Measurements from ENCODE around the gene SERPIND1. TPM values are rescaled to one million over a fixed set of nuclear protein-coding genes. Genes with fewer than 3 reads are reported as not detected.

The SERPIND1 gene
- total RNA-seq, 4 donors from 2014 or later, result not detected

- Histone ChIP-seq H3K36me3 (peaks cover 0 to 67% (median 0%) of the 10 kb centered on the region in 3 donors), H3K27me3 (no peaks in the 10 kb centered on the region), H3K27ac (peak overlapping the region in 1 of 4 donors; percentile 75), H3K4me3 (no peak overlapping the region), H3K9me3 (no peaks in the 10 kb centered on the region), H3K4me1 (peaks cover 0 to 7% (median 3%) of the 10 kb centered on the region in 4 donors)
- peak in 2 of 3 donors; percentile 34 to 75 for DNase-seq
- TF ChIP-seq, protein P1, sequence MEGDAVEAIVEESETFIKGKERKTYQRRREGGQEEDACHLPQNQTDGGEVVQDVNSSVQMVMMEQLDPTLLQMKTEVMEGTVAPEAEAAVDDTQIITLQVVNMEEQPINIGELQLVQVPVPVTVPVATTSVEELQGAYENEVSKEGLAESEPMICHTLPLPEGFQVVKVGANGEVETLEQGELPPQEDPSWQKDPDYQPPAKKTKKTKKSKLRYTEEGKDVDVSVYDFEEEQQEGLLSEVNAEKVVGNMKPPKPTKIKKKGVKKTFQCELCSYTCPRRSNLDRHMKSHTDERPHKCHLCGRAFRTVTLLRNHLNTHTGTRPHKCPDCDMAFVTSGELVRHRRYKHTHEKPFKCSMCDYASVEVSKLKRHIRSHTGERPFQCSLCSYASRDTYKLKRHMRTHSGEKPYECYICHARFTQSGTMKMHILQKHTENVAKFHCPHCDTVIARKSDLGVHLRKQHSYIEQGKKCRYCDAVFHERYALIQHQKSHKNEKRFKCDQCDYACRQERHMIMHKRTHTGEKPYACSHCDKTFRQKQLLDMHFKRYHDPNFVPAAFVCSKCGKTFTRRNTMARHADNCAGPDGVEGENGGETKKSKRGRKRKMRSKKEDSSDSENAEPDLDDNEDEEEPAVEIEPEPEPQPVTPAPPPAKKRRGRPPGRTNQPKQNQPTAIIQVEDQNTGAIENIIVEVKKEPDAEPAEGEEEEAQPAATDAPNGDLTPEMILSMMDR (IDR thresholded peaks at IDR 0.05), result no peak
- TF ChIP-seq POLR2A (IDR thresholded peaks at IDR 0.05), result no peak
These were observed 23.3 kb upstream of the SERPIND1 start for GRCh38 chr22:20750461-20751184.

DNA sequence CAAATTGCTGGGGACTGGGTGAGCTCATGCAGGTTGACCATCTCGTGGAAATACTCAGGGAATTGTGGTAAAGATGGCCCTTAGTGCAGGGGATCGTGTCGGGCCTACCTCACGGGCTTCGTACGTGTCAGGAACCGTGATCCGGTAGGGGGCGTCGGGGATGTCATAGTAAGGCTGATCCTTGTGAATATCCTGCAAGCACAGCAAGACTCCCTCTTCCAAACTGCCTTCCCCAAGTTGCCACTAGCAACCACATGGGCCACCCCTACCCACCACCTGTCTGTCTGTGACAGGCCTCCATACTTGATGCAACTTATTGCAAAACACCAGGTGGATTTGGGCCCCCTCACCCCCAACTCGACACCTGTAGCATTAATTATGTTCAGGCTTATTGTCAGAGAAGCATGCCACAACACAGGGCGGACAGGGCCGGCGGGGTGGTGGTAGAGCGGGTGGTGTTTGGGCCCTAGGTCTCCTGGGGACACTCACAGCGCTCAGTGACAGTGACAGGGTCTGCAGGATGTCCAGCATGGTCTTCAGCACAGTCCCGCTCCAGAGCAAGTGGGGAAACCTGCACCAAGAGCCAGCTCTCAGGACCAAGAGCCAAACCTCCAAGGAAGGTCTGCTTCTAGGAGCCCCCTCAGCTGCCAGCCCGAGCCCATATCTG is 22.6 kb upstream of the SERPIND1 start:
- Histone ChIP-seq H3K27me3 (no peaks in the 10 kb centered on the region), H3K36me3 (peaks cover 0 to 62% (median 0%) of the 10 kb centered on the region in 3 donors), H3K4me3 (no peak overlapping the region), H3K27ac (no peak overlapping the region), H3K4me1 (peaks cover 0 to 7% (median 3%) of the 10 kb centered on the region in 4 donors), H3K9me3 (no peaks in the 10 kb centered on the region)
- no peak for DNase-seq
- TF ChIP-seq, protein P1 (IDR thresholded peaks at IDR 0.05), result no peak
- no peak for TF ChIP-seq POLR2A (IDR thresholded peaks at IDR 0.05)

DNA sequence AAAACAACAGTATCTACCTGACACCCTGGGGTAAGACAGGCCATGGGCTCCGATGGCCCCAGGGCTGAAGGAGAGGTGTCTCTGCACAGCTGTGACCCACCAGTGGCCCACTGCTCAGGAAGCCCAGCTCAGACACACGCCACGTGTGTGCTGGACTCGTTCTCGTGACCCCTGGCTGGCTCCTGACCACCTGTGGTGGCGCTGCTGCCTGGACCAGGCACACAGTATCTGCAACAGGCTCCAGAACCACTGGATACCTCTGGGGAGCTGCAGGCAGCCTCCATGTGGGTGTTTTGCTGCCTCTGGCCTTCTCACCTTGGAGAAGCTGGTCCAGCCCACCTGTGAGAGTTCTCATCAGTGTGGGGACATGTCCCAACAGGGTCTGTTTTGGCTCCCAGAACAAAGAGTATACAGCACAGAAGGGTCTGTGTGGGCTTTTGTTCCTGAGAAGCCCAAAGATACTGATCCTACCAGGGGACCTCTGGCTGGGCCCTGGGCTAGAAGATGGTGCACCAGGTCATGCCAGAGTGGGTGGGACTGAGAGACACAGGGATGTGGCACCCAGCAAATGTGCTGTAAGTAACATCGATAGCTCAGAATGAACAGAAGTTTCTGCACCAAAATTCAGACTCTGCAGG is 21.7 kb upstream of the SERPIND1 start:
- TF ChIP-seq, protein P1 (IDR thresholded peaks at IDR 0.05), result no peak
- TF ChIP-seq POLR2A (IDR thresholded peaks at IDR 0.05), result no peak
- Histone ChIP-seq H3K9me3 (no peaks in the 10 kb centered on the region), H3K36me3 (peaks cover 0 to 53% (median 0%) of the 10 kb centered on the region in 3 donors), H3K27me3 (no peaks in the 10 kb centered on the region), H3K27ac (no peak overlapping the region), H3K4me1 (peaks cover 0 to 7% (median 3%) of the 10 kb centered on the region in 4 donors), H3K4me3 (no peak overlapping the region)
- DNase-seq, result no peak

DNA sequence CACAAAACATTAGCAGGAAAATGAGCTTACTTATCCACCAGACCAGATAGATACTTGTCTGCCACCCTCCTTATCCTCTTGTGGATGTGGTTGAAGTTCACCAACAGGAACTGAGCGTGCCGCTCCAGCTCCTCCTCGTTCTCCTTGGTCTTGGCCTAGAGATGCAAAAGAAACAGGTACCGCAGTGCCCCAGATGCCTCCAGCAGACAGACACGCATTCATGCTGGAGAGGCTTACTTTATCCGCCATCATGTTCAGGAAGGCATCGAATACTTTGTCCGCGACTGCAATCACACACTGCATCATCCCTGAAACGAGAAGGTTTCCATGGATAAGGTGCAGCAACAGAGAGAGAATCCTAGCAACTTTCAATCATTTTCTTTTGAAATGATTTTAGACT is 21.0 kb upstream of the SERPIND1 start:
- H3K36me3 ChIP-seq, result peaks cover 0 to 52% (median 0%) of the 10 kb centered on the region in 3 donors
- no peak for DNase-seq
- H3K4me3 ChIP-seq, result no peak overlapping the region
- no peak overlapping the region for H3K27ac ChIP-seq
- no peaks in the 10 kb centered on the region for H3K27me3 ChIP-seq
- TF ChIP-seq, protein P1 (IDR thresholded peaks at IDR 0.05), result no peak
- TF ChIP-seq POLR2A (IDR thresholded peaks at IDR 0.05), result no peak
- H3K9me3 ChIP-seq, result no peaks in the 10 kb centered on the region
- peaks cover 0 to 7% (median 3%) of the 10 kb centered on the region in 4 donors for H3K4me1 ChIP-seq

DNA sequence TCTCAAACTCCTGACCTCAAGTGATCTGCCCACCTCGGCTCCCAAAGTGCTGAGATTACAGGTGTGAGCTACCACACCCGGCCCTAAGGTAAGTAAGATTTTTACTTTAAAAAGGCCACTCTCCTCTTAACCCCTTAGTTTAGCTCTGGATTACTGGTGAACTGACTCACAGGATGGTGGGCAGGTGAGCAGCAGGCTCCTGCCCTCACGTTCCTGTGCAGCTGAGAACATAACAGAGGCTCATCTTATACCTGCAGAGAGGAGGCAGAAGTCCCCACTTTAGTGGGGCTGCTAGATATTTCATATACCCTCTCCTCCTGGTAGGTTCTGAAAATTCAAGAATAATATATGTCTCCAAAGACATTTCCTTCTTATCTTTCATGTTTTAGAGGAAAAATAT is 17.1 kb upstream of the SERPIND1 start:
- no peaks in the 10 kb centered on the region for H3K4me1 ChIP-seq
- TF ChIP-seq, protein P1 (IDR thresholded peaks at IDR 0.05), result no peak
- TF ChIP-seq POLR2A (IDR thresholded peaks at IDR 0.05), result no peak
- peaks cover 0 to 47% (median 0%) of the 10 kb centered on the region in 3 donors for H3K36me3 ChIP-seq
- no peak for DNase-seq
- H3K27ac ChIP-seq, result no peak overlapping the region
- no peak overlapping the region for H3K4me3 ChIP-seq
- no peaks in the 10 kb centered on the region for H3K27me3 ChIP-seq
- H3K9me3 ChIP-seq, result no peaks in the 10 kb centered on the region

Data from Peyer's patch (tissue), 4 donors.